GM19468 (cell line): ENCODE results near the gene CKLF.

Experiments
- ATAC-seq: cut with Tn5 transposase; IDR thresholded peaks from one replicate; pipeline ENCODE4 v1.9.1; 2021; ENCODE audit warnings: mild to moderate bottlenecking, moderate library complexity, moderate number of reproducible peaks; ENCODE audit not compliant: unreplicated experiment; ENCODE audit errors: extremely low read depth

CKLF gene

GRCh38 chr16:66516808-66517585, 35.4 kb upstream of the CKLF start:
- peak; percentile 85 for ATAC-seq

DNA sequence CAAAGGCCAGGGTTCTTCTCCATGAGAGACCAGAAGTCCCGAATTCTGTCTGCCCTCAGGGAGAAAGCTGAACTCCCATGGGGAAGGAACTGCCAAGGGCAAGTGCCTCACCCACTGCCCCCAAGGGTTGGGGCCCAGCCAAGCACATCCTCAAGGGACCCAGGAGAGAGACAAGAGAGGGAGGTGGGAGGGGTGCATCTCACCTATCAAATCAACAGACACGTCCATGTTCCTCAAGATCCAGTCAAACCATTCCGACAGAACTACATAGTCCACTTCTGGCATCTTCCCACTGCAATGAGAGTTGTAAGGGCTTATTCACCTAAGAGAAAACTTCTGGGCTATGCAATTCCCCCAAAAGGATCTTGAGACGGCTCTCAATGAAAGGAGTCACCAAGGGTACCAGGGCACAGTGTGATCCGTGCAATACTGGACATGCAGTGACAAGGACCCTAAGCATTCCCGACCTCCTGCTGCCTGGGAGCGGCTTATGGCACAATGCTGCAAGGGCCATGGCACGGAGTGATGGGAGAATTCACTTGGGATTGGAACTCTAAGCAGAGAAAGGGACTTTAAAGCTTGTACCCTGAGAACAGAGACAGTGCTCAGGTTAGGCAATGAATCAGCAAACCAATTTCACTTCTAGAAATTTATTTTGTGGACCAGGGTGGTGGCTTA, 34.7 kb upstream of the CKLF start:
- ATAC-seq: no peak

GRCh38 chr16:66519482-66520373, 32.6 kb upstream of the CKLF start:
- no peak for ATAC-seq

DNA sequence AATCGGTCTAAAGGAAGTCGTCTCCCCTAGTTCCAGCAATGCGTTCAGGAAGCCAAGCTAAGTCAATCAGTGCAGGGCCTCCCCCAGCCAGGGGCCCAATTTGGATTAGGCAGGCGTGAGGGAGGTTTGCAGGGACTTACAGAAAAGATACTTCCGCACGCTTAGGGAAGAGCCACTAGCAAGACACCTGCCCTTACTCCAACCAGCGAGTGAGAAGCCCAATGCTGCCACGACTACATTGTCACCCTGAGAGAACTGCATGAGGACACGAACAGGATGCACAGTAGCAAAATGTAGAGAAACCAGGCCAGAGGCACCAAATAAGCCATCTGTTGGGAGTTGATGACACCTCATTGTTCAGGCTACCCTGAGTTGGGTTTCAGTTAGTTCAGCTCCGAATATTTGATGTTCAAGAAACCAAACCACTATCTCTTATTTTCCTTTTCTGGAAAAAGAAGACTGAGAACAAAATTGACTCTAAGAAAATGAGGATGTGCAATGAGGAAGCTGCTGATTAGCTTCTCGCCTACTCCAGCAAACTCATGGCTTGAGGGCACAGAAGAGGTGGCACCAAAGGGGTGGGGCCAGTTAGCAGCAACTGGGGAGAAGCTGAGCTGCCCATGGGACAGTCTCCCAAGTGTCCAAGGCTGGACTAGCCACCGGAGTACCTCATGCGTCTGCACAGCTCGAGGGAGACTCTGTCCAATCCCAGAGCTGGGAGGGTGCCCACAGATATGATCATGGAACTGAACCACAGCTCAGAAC, 31.8 kb upstream of the CKLF start:
- ATAC-seq: no peak

GRCh38 chr16:66521252-66521713, 31.1 kb upstream of the CKLF start:
- ATAC-seq: no peak

DNA sequence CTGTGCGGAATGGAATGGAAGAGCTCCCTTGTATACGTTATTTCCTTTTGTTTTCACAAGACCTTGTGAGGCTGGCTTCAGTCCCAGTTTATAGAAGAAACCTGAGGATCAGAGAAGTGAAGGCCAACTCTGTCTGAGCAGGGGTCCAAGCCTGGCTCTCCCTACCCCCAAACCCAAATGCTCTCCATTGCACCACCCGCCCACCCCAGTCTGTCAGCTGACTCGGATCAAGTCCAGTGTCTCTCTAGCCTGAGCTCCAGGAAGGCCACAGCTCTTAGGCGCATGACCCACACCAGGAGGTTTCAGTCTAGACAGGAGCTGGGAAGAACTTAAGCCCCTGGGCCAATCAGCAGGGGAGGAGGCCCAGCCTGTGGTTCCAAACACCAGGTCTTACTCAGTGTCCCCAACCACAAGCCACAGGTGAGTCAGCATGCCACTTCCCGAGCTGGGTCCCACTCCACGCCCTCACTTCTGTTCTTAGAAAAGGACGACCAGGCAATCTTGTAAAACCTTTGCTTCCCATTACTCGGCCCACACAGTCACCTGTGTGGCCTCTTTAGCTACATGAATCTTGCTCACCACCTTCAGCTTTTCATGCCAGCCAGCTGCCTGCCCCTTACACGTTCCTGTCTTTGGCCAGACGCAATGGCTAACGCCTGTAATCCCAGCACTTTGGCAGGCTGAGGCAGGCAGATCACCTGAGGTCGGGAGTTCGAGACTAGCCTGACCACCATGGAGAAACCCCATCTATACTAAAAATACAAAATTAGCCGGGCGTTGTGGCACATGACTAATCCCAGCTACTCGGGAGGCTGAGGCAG, 30.2 kb upstream of the CKLF start:
- ATAC-seq: no peak

DNA sequence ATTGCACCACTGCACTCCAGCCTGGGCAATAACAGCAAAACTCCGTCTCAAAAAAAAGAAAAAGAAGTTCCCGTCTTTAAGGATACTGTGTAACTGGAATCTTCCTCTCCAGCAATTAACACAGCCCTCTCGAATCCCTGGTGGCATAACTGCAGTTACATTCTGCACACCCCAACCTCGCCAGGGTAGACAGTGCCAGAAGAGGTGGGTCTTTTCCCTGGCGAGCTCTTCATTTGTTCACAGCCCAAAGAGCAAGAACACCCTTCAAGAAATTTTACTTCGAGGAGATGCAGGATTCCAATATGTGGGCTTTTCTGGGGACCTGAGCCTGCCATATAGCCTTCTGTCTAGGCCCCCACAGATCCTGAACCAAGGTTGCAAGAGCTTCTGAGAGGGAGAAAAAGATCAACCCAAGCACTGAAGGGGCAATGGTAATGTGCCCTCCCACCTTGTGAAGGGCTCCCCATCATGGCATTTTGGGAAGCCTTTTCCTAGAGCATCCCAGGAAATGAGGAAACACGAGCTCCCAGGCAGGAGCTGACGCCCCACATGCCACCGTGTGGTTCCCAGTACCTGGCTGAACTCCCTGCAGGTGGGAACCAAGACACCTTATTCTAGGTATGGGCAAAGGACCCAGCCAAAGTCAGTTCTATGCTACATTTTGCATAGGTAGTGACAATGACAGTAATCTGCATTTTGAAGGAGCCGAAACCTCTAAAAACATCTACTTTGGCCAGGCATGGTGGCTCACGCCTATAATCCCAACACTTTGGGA, 29.4 kb upstream of the CKLF start:
- no peak for ATAC-seq

DNA sequence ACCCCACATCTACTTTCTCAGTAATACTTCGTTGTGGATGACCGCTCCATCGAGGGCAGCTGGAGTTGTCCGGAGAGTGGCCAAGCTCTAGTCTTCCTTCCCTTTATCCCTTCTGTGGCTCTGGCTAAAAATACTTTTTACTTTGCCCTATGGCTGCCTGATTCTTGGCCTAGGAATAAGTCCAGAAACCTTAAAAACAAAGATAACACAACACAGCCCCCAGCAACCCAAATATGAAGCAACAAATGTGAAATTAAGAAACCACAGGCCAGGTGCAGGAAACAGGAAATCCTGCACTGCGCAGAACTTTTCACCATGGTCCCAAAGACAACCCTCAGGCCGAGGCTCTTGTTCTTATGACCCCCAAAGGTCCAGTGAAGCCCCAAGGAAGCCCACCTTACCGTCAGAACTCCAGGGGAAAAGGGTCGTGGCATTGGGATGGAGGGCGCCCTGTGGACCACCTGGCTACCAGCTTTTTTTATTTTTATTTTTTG, 28.5 kb upstream of the CKLF start:
- ATAC-seq: no peak

- ATAC-seq: peak; percentile 64
Measured at GRCh38 chr16:66524601-66525164, 27.7 kb upstream of the CKLF start.

GRCh38 chr16:66525396-66526180, 26.8 kb upstream of the CKLF start:
- ATAC-seq: no peak

- ATAC-seq: no peak
Measured at GRCh38 chr16:66528294-66528693, 24.1 kb upstream of the CKLF start.

- ATAC-seq: no peak
Measured at GRCh38 chr16:66529475-66529874, 22.9 kb upstream of the CKLF start.

- ATAC-seq: no peak
Measured at GRCh38 chr16:66534376-66534799, 18.0 kb upstream of the CKLF start.

- no peak for ATAC-seq
Measured at GRCh38 chr16:66536525-66536924, 15.9 kb upstream of the CKLF start.

DNA sequence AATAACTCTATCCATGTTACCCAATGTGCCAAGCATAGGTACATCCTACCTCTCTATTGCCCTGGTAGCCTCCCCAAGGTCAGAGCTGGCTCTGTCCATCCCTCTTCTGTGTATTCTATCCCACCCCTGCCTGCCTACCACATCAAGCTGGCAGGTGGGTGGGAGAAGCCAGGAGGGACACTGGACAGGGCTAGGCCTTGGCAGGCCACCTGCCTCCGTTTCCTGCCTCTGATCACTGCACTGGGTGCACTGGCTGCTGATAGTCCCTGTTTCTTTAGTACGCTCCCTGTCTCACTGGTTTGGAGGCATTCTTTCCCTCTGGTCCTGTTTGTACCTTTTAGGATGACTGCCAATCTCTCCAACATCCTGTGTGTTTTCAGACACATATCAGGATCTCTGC, 15.1 kb upstream of the CKLF start:
- ATAC-seq: no peak

DNA sequence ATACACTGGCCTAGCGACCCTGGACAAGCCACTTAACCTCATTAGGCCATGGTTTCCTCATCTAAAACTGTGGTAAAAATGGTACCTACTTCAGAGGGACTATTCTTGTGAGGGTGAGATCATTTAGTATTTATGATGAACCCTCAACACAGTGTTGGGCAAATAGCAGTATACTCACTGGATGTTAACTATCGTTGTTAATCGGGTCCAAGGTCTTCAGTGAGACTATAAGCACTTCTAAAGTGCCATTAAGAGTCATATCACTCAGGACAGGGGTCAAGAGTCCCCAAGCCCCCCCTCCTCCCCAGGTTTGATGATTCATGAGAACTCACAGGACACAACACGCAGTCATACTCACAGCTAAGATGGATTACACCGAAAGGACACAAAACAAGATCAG, 13.5 kb upstream of the CKLF start:
- ATAC-seq: no peak
